Glomerular endothelial cell (primary cell): ENCODE measurements around the gene BCAS3. TPM values are rescaled to one million over a fixed set of nuclear protein-coding genes. Genes with fewer than 3 reads are reported as not detected.
A peak's percentile ranks its signal among the peaks of the same experiment; 100 is the strongest.
"Not testable (repeated sequence)": the region's sequence is repeated elsewhere in the genome, so short reads cannot be mapped to it uniquely, and the experiment has no call there.

Experiments used
- DNase-seq: peaks from one replicate; pipeline ENCODE4 v3.0.0-alpha.2; 2011; ENCODE audit warnings: low read depth, low spot score; ENCODE audit errors: extremely low read depth
- total RNA-seq: library from RNA; depleted of rRNA; stranded (reverse); fragments of >200 nt; gene quantifications from 2 replicates; pipeline ENCODE4 v1.2.3, GENCODE V29; 2015

BCAS3 gene
- total RNA-seq, 1 donor from 2014 or later: 52.3 TPM

DNA sequence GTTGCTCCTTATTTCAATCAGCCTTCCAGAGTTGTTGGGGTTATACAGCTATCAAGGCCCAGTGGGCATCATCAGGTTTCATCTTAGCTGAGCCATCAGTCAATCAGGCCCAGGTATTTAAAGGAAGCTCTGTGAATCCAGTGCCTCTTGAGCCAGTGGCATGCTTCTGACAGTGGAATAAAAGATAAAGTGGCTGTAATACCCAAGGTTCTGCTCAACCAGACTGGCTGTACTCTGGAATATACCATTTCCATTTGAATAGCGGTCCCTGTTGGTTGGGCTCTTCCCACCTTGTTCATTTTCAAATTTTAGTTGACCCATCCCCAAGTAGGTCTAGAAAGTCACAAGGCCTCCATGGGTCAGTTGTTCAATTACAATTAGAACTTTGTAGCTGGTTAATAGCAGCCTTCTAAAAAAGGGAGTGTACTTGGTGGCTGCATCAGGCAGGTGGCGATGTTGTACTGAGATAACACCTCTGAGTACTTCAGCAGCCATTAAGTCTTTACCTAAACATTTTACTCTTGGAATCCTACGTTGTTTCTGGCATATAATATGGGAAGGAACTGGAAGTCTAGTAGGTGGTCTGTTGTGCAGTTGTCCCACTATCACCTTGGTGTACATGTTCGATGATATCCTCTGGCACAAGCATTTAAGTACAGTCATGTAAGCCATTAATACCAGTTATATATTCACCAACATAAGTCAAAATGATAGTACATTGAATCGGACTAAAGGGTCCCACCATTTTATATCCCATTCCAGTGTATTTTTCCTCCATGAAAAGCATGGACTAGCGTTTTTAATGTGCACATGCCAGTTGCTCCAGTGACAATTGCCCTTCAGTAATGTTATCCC, 294.1 kb downstream of the BCAS3 start:
- peak; percentile 27 for DNase-seq

DNA sequence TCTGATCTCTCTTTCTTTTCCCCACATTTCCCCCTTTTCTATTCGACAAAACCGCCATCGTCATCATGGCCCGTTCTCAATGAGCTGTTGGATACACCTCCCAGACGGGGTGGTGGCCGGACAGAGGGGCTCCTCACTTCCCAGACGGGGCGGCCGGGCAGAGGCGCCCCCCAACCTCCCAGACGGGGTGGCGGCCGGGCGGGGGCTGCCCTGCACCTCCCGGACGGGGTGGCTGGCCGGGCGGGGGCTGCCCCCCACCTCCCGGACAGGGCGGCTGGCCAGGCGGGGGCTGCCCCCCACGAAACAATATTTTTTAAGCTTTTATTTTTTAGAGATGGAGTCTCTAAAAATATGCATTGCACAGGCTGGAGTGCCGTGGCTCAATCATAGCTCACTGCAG, 299.2 kb downstream of the BCAS3 start:
- DNase-seq: not testable (repeated sequence)

DNA sequence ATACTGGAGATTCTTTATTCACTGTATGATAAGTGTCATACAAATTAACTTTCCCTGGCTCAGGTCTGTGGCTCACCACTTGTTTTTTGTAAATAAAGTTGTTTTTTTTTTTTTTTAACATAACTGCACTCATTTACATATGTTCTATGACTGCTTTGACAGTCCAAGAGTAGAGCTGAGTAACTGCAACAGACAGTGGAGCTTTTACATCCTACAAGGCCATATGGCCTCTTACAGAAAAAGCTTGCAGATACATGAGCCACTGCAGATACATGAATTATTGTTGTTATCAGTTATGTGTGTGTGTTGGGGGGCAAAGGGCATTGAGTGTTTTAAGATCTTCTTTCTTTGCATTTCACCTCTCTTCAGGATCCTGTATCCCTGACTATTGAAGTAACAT, 311.7 kb downstream of the BCAS3 start:
- no peak for DNase-seq

DNA sequence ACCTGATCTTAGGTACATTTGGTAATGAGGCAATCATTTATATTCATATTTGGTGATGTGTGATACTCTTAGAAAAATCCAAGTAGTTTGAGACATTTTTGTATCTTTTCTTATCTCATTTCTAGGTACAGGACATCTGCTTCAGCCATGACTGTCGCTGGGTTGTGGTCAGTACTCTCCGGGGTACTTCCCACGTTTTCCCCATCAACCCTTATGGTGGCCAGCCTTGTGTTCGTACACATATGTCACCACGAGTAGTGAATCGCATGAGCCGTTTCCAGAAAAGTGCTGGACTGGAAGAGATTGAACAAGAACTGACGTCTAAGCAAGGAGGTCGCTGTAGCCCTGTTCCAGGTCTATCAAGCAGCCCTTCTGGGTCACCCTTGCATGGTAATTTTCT, 312.2 kb downstream of the BCAS3 start:
- DNase-seq: no peak

DNA sequence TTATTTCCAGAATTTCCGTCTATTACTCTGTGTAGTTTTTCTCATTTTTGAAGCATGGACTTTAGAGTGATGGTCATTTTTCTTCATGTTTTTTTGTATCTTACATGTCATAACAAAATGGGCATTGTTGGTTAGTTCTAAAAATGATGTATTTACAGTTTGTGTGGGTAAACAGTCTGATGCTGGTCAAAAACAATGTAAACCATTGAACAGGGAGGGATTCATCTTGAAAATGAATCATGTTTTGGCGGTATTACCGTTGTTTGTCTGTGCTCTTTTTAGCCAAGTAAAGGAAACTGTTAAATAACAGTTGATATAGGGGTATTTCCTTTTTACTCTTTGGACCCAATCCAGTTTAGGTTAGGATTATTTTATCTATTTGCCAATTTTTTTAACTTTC, 315.8 kb downstream of the BCAS3 start:
- DNase-seq: no peak

DNA sequence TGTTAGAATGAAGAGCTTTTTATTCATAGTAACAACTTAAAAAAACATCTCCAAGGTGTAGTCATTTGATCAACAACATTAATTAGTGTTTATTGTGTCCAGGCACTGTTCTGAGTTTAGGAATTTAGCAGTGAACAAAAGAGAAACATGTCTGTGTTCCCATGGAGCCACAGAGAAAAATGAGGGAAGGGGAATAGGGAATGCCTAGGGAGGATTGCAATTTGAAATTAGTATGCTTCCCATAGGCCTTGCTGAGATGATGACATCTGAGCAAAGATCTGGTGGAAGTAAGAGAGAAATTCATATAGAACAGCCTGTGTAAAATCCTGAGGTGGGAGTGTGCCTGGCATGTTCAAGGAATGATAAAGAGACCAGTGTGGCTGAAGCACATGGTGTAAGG, 318.0 kb downstream of the BCAS3 start:
- DNase-seq: no peak

DNA sequence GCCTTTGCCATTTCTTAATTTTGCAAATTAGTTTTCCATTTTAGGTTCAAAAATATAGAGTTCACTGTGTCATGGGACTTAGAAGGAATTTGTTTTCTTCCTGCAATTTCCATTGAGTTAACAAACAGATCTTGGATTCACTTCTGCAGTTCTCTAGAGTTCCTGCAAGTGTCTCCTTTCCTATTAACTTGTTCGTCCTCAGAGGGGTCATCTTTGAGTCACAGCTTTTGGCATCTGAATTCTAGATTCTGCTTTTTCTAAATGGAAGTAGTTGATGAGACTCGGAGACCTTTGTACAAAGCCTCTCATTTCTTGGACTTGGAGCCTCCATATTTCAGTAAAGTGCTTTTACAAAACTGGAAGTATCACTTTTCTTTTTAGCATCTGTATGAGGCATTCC, 323.3 kb downstream of the BCAS3 start:
- no peak for DNase-seq

DNA sequence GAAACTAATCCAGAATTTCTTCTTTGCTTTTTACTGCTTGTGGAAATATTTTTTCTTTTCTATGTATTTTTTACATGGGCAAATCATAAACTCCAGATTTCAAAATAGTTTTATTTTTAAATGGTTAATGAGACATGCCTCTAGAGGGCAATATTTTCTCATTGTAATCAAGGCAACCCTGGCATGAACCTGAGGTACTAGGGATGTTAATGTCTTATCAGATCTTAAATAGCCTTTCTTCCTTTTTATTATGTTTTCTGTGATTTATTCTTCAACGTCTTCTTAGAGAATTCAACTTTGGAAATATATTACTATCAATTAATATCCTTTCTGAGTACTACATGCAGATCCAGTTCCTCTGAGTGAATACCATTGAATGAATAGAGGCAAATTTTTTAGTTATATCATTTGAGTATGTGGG, 324.7 kb downstream of the BCAS3 start:
- peak; percentile 39 for DNase-seq

DNA sequence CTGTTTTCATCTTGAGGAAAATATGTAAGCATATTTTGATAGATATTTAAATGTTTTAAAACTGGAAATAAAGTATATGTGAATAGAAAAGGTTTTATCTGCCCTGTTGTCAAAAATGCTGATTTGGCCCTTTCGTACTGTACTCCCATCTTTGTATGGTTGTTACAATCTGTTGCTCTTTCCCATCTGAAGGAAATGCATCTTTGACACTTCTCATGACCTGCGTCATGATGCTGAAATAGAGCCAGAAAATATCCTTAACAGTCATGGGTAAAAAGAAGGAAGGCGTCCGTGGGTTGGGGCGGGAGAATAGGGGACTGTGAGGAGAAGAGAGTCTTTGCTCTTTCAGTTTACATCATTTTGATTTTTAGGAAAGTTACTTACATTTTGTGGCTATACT, 327.7 kb downstream of the BCAS3 start:
- no peak for DNase-seq

DNA sequence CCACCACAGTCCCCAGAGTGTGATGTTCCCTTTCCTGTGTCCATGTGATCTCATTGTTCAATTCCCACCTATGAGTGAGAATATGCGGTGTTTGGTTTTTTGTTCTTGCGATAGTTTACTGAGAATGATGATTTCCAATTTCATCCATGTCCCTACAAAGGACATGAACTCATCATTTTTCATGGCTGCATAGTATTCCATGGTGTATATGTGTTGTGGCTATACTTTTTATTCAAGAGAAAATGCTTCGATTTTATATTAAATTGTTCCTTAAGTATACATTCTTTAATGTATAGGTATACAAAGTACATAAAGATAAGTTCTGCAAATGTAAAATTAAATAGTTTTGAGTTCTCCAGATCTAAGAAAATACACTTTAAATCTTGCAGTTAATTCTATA, 328.3 kb downstream of the BCAS3 start:
- DNase-seq: not testable (repeated sequence)

DNA sequence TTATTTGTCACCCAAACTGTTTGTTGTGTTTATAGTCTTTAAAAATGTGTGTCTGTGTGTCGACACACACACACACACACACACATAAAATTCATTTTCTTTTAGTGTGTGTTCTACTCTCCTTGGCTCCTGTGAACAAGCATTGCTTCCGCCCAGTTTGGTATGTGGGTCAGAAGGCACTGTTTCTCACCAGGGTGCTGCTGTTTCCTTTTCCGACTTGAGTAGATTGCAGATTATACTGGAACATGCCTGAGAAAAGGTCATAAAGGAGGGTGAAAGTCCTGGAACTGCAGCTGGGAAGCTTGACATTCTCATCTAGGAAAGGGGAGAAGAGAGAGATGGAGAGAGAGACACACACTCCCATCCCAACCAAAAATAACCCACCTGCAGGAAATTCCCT, 330.3 kb downstream of the BCAS3 start:
- no peak for DNase-seq

DNA sequence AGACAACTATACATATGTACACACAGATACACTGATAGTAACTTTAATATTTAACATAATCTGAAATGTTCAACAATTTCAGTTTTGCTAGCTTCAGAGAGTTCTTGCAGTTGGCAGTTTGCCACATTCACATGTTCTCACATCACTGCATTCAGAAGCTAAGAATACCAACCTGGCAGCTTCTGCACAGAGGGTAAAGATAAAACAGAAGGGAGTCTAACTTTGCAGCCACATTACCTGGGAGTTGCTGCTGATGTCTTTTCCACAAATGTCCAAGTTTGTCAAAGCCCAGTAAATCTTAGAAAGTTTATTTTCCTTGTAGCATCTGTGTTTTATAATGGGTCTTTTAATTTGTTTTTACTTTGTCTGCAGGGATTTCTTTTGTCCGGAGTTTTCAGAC, 332.0 kb downstream of the BCAS3 start:
- no peak for DNase-seq

DNA sequence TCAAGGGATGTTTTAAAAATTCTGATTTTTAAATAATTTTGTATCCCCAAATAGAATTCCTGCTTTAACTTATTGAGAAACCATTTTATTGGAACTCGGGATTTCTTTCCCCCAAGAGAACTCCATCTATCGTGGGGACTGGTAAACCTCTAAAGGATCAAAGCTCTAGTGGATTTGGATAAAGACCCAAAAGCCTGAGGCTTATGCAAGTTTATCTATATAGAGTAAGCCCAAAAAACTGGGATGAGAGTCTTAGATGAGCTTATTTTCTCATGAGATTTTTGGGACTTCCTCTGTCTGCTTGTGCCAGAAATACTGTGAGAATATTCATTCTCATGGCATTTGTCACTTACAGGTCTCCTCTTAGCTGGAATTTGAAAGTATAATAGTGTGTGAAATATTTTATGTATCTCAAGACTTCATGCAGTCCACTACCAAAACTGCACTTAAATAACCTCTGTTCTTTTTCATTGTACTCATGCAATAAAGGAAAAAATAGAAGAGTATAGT, 333.1 kb downstream of the BCAS3 start:
- no peak for DNase-seq

DNA sequence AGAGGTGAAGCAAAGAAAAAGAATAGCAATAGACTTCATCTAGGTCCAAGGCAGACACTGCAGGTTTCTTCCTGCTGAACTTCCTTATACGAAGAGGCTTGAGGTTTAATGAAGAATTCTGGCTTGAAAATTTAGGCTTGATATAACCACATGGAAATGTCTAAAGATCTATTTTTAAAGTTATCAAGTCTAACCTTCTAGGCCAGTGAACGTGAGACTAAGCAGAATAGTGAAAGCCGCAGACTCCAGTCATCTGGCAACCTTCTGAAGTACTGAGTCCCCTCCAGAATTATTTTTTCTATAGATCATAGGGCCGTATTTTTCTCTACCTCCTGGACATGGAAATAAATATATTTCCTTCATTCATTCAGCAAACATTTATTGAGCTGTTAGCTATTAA, 333.6 kb downstream of the BCAS3 start:
- DNase-seq: no peak

DNA sequence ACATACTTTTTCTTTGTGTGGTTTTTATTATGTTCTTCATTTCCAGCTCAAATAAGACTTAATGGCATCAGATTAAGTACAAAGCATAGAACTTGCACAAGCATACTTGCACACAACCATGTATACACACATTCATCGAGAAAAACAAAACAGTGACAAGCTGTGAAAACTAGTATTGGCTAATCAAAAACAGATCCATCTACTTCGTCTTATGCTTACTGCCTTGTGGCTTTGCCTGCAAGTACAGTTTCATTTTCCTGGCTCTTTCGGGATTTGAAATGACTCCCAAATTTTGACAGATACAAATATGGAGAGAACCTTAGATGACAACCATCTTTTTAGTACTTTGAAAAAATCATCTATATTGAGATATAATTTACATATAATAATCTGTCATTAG, 338.3 kb downstream of the BCAS3 start:
- no peak for DNase-seq

DNA sequence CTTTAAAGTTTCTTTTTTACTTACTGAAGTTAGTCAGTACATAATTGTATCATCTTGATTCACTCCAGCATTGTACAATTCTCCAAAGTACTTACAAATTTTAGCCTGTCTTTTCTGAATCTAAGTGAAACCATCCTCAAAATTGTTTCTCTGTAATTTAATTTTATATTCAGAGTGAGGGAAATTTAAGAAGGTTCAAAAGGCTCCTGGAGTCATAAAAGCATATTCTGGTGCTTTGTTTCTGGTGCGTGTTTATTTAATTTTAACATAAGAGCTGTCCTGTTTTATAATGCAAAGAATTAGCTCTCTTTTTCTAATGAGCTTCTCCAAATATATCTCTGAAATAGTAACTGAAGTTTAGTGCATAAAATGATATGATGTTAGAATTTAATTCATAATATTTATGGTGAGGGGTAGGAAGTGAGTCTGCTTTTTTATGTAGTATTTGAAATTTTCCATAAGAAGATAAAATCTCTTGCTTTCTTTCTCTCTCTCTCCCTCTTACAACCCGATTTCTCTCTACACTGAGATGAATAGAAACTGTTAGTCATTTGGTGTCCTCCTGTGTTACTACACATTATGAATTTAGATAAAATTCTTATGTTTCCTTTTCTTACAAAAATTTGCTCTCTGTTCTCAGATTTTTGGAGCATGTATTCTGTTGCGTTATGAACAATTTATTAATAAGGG, 339.8 kb downstream of the BCAS3 start:
- no peak for DNase-seq

DNA sequence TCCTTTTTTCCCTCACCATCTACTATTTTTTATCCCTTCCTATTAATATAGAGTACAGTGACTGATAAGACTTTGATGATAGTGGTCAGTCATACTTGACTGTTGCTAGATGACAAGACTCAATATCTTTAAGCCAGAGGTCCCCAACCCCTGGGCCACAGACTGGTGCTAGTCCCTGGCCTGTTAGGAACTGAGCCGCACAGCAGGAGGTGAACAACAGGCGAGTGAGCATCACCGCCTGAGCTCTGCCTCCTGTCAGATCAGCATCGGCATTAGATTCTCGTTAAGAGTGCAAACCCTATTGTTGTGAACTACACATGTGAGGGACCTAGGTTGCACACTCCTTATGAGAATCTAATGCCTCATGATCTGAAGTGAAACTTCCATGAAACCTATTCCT, 341.3 kb downstream of the BCAS3 start:
- DNase-seq: no peak

DNA sequence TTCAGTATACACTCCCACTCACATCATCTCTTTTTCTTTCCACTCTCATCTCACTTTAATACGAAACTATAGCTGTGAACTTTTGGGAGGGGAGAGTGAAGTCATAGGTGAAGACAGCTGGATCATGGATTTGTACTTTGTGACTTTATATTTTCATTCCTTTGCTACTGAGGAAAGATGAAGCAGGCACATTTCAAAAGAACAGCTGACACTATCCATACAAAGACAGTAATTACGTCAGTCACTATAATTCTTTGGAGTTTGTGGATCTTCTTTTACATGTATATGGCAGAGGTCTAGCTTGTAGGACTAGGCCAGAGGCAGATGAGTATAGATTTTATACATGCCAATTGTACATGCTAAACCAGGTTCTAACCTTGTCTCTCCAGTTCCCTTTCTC, 346.3 kb downstream of the BCAS3 start:
- DNase-seq: no peak

DNA sequence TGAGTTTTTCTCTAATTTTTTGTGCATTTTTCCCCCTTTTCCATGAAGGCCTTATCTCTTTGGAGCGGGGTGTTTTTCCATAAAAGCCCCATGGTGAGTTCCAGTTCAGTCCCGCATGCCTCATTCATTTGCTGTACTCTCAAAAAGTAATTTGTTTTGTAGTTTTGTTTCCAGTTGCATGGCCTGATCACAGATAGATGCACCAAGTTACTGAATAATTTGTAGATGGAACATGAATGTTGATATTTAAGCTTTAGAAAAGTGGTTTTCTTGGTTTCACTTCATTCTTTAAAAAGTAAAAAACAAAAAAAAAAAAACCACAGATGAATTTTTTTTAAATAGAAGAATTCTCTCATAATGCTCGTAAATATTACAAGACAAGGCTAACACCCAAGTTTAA, 349.2 kb downstream of the BCAS3 start:
- DNase-seq: no peak

DNA sequence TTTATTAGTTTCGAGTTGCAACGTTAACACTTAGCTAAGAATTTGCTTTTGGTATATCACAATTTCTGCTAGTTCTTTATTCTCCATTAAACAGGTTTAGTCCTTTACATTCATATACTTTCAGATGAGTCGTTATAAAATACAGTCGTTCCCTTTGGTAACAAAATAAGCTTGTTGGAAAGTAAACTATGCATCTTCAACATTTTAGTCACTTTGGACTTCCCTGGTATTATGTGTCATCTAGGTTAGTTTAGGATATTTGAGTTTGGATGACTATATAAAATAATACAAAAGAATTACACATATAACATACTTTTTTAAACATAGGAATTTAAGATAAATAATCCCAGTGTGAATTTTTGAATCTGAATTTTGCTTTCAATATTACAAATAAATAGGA, 351.5 kb downstream of the BCAS3 start:
- DNase-seq: no peak

DNA sequence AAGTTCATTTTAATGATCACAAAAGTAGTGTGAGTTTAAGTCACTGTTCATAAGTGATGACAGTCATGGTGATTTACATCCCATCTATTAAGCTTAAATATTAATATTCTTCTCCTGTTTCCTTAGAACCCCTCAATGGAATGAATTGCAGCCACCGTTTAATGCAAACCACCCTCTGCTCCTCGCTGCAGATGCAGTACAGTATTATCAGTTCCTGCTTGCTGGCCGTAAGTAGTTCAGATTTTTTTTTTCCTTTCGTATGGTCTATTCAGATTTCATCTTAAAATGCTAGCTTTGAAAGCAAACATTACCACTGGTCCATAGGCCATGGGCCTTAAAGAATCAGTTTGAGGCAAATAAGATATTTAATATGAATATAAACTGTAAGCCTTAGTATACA, 363.0 kb downstream of the BCAS3 start:
- no peak for DNase-seq

DNA sequence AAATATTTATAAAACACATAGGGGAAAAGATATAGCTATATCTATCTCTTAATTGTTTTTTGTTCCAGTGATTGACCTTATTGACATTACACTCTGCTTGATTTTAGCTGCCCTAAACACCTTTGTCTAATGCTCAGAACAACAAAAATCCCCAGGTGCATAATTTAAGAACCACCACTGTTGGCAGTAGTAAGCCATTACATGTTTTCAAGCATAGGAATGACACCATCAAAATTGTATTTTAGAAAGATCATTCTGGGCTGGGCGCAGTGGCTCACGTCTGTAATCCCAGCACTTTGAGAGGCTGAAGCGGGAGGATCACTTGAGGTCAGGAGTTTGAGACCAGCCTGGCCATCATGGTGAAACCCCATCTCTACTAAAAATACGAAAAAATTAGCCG, 364.7 kb downstream of the BCAS3 start:
- DNase-seq: not testable (repeated sequence)
